GM12878 (cell line): Measurements from ENCODE around the gene STX8. TPM values are rescaled to one million over a fixed set of nuclear protein-coding genes. Genes with fewer than 3 reads are reported as not detected.

ENCODE experiments used
- ATAC-seq: fragments of 200-7000 bp; cut with Tn5 transposase; 3 replicates; pipeline ENCODE4 v1.9.1; 2020; ENCODE audit warnings: mild to moderate bottlenecking, moderate library complexity
- BruUV-seq: library from RNA; stranded (reverse); fragments of 400-500 nt; replicated peaks from 2 replicates; lab custom pipeline; 2021; lab: Mats Ljungman, UMichigan
- CTCF ChIA-PET: fragments of 300-600 bp; sonication (Branson Sonifier 250); formaldehyde crosslinking; extraction: SDS; loops from one replicate; lab custom pipeline; 2021; ENCODE audit warnings: inconsistent platforms; lab: Yijun Ruan, JAX
- POLR2A ChIA-PET: fragments of 350-600 bp; formaldehyde crosslinking; extraction: SDS; loops from one replicate; lab custom pipeline; 2021; ENCODE audit warnings: inconsistent platforms; lab: Charles Lee
- RAD21 ChIA-PET: fragments of 300-600 bp; sonication (Branson Sonifier 250); formaldehyde crosslinking; loops from one replicate; lab custom pipeline; 2023; ENCODE audit warnings: antibody characterized with exemption; ENCODE audit not compliant: unreplicated experiment; lab: Charles Lee
- SMC1A ChIA-PET: fragments of 300-600 bp; sonication (Branson Sonifier 250); formaldehyde crosslinking; loops from one replicate; lab custom pipeline; 2023; ENCODE audit not compliant: unreplicated experiment, uncharacterized antibody; lab: Charles Lee
- DNase-seq: peaks from one replicate; pipeline ENCODE4 v3.0.0-alpha.2; 2011; ENCODE audit warnings: low read depth, low spot score
- FAIRE-seq: peaks from 3 replicates; lab custom pipeline; 2011; peaks lifted over from hg19 to GRCh38; lab: Jason Lieb, UNC
- H2AFZ ChIP-seq: 2 replicates; pipeline ENCODE4 v1.6.0; 2011; ENCODE audit warnings: low read depth, low read length, control low read depth; ENCODE audit not compliant: control insufficient read depth
- H3K27ac ChIP-seq: 2 replicates; pipeline ENCODE4 v1.5.1; 2011; ENCODE audit warnings: control low read depth; ENCODE audit not compliant: control insufficient read depth, insufficient read depth
- H3K27me3 ChIP-seq, 2 experiments: replicated peaks in 1 of 2; 2 replicates each; pipeline versions ENCODE4 v1.6.0 to v1.6.1; 2011; ENCODE audit warnings: low read length in 1 of 2; ENCODE audit not compliant: control insufficient read depth in 2 of 2, insufficient read depth in 2 of 2
- H3K36me3 ChIP-seq, 2 experiments: 2 replicates each; pipeline ENCODE4 v1.5.1; 2011; ENCODE audit warnings: low read length in 1 of 2; ENCODE audit not compliant: control insufficient read depth in 2 of 2, insufficient read depth in 2 of 2
- H3K4me1 ChIP-seq: 2 replicates; pipeline ENCODE4 v1.6.1; 2011; ENCODE audit warnings: mild to moderate bottlenecking, low read length, moderate library complexity, mixed read lengths; ENCODE audit not compliant: control insufficient read depth, insufficient read depth
- H3K4me2 ChIP-seq: 2 replicates; pipeline ENCODE4 v1.6.0; 2011; ENCODE audit warnings: control low read depth; ENCODE audit not compliant: control insufficient read depth, insufficient read depth
- H3K4me3 ChIP-seq: fragments of 200-600 bp; sonication (generic); 2 replicates; pipeline ENCODE4 v1.5.1; 2016
- H3K79me2 ChIP-seq: 2 replicates; pipeline ENCODE4 v1.6.0; 2011; ENCODE audit warnings: low read length; ENCODE audit not compliant: control insufficient read depth, insufficient read depth
- H3K9ac ChIP-seq: 2 replicates; pipeline ENCODE4 v1.8.0; 2011; ENCODE audit warnings: low read length, control low read depth, mixed read lengths; ENCODE audit not compliant: control insufficient read depth, insufficient read depth
- H3K9me3 ChIP-seq: replicated peaks from 3 replicates; pipeline ENCODE4 v1.5.1; 2011; ENCODE audit warnings: mild to moderate bottlenecking, low read length; ENCODE audit not compliant: control insufficient read depth, insufficient read depth
- H4K20me1 ChIP-seq: 2 replicates; pipeline ENCODE4 v1.6.0; 2011; ENCODE audit not compliant: control insufficient read depth, insufficient read depth
- EZH2 ChIP-seq: IDR thresholded peaks from 2 replicates; pipeline ENCODE4 v1.6.1; 2012; ENCODE audit warnings: low read depth, mild to moderate bottlenecking, control low read depth, inconsistent platforms, low read length, borderline replicate concordance; ENCODE audit not compliant: control insufficient read depth
- MXI1 ChIP-seq: fragments of 150-350 bp; IDR thresholded peaks from 2 replicates; pipeline ENCODE4 v1.6.1; 2011; ENCODE audit warnings: low read depth, mild to moderate bottlenecking, inconsistent platforms, low read length, improper control_type of control experiment
- RFX5 ChIP-seq: IDR thresholded peaks from 2 replicates; pipeline ENCODE4 v1.6.1; 2011; ENCODE audit warnings: low read depth, low read length, improper control_type of control experiment
- SPI1 ChIP-seq: IDR thresholded peaks from 2 replicates; pipeline ENCODE4 v1.6.1; 2011; ENCODE audit warnings: low read depth, mild to moderate bottlenecking, low read length, moderate library complexity, borderline replicate concordance; ENCODE audit not compliant: insufficient read depth
- TAF1 ChIP-seq: IDR thresholded peaks from 2 replicates; pipeline ENCODE4 v1.6.1; 2011; ENCODE audit warnings: mild to moderate bottlenecking, low read depth, low read length, borderline replicate concordance
- ZBED1 ChIP-seq: IDR thresholded peaks from 2 replicates; pipeline ENCODE4 v1.6.1; 2016; ENCODE audit warnings: borderline replicate concordance
- ZNF622 ChIP-seq: fragments of 450-650 bp; IDR thresholded peaks from 2 replicates; pipeline ENCODE4 v1.6.1; 2017; ENCODE audit warnings: mild to moderate bottlenecking, inconsistent platforms
- ZNF687 ChIP-seq: fragments of 450-650 bp; IDR thresholded peaks from 2 replicates; pipeline ENCODE4 v1.6.1; 2017; ENCODE audit warnings: mild to moderate bottlenecking, moderate library complexity
- WGBS: methylation state at CpG from one replicate; pipeline ENCODE4 v1.1.6; 2016; ENCODE audit warnings: low lambda C conversion rate; ENCODE audit not compliant: insufficient replicate concordance, insufficient coverage; ENCODE audit errors: missing lambda C conversion rate; 5-methylcytosine and 5-hydroxymethylcytosine counted together
- in situ Hi-C: fragments of 300-500 bp; cut with MboI; formaldehyde crosslinking; loops from 9 replicates; pipeline ENCODE4 v1.14.3; 2018; ENCODE audit warnings: mixed read lengths
- intact Hi-C: fragments of 100-400 bp; cut with micrococcal nuclease; formaldehyde crosslinking; loops from one replicate; pipeline ENCODE4 v1.14.2; 2022; ENCODE audit not compliant: unreplicated experiment
- polyA plus RNA-seq, 11 experiments: library from polyadenylated mRNA; depleted of rRNA in 4 of 11; unstranded in 6 of 11; stranded (reverse) in 5 of 11; fragments of >200 nt; fragmentation: Nextera tagmentation in 4 of 11; fragmentation: Illumina TruSeq in 1 of 11; extraction: Ambion mirVana in 4 of 11; extraction: Trizol in 1 of 11; gene quantifications; 1 replicate in 1 of 11; 2 replicates in 10 of 11; pipeline versions ENCODE4 v1.2.1 to v1.2.3, GENCODE V29; 2011 to 2016; ENCODE audit warnings: inconsistent platforms in 2 of 11, missing spikeins in 2 of 11, low read depth in 1 of 11
- total RNA-seq, 4 experiments: library from RNA; depleted of rRNA in 3 of 4; stranded (reverse); fragments of >200 nt in 3 of 4; fragmentation: Illumina TruSeq in 1 of 4; extraction: Trizol in 1 of 4; gene quantifications; 2 replicates each; pipeline versions ENCODE4 v1.2.1 to v1.2.3, GENCODE V29; 2013 to 2021
- TF ChIP-seq, protein P1 (sequence below): IDR thresholded peaks from 2 replicates; pipeline ENCODE4 v1.6.1; 2012; ENCODE audit warnings: mild to moderate bottlenecking, low read depth, low read length
- TF ChIP-seq, protein P2 (sequence below): fragments of 450-650 bp; IDR thresholded peaks from 2 replicates; pipeline ENCODE4 v1.6.1; 2016; ENCODE audit warnings: mild to moderate bottlenecking, moderate library complexity, borderline replicate concordance

Gene STX8
- total and polyA plus RNA-seq, 10 of the 15 experiments (the other 5 are each of a cell fraction or from before 2014, with no cell fraction given) = 47.9 to 151 (median 72.9) TPM

GRCh38 chr17:9258115-9259015 is 317.3 kb downstream of the STX8 start:
- H3K9me3 ChIP-seq = no peaks in the 10 kb centered on the region
- CTCF ChIA-PET = no interaction called here
- H3K27ac ChIP-seq = no peak overlapping the region
- SMC1A ChIA-PET = interaction anchor here (1.0 to 1.7 kb wide), 2 partner anchors 53 to 68 kb away, joined by 3 read pairs; no protein-coding TSS in a partner anchor
- no peak overlapping the region for H2AFZ ChIP-seq
- FAIRE-seq = no peak
- POLR2A ChIA-PET = no interaction called here
- 86% methylated on average over 15 of the region's 15 CpGs for WGBS
- no peak overlapping the region for H3K9ac ChIP-seq
- no peak for DNase-seq
- H3K79me2 ChIP-seq = no peaks in the 10 kb centered on the region
- H3K4me3 ChIP-seq = no peak overlapping the region
- H3K27me3 ChIP-seq = no peaks in the 10 kb centered on the region
- no peaks in the 10 kb centered on the region for H3K36me3 ChIP-seq
- in situ Hi-C loops = no loop called here
- no peaks in the 10 kb centered on the region for H4K20me1 ChIP-seq
- H3K4me1 ChIP-seq = peaks cover 4% of the 10 kb centered on the region; the same call in 1 of the 2 replicates
- no peak overlapping the region for H3K4me2 ChIP-seq
- no TSS peak for BruUV-seq
- RAD21 ChIA-PET = no interaction called here
- no peak for ATAC-seq
- intact Hi-C loops = no loop called here
- TF ChIP-seq, protein P1, sequence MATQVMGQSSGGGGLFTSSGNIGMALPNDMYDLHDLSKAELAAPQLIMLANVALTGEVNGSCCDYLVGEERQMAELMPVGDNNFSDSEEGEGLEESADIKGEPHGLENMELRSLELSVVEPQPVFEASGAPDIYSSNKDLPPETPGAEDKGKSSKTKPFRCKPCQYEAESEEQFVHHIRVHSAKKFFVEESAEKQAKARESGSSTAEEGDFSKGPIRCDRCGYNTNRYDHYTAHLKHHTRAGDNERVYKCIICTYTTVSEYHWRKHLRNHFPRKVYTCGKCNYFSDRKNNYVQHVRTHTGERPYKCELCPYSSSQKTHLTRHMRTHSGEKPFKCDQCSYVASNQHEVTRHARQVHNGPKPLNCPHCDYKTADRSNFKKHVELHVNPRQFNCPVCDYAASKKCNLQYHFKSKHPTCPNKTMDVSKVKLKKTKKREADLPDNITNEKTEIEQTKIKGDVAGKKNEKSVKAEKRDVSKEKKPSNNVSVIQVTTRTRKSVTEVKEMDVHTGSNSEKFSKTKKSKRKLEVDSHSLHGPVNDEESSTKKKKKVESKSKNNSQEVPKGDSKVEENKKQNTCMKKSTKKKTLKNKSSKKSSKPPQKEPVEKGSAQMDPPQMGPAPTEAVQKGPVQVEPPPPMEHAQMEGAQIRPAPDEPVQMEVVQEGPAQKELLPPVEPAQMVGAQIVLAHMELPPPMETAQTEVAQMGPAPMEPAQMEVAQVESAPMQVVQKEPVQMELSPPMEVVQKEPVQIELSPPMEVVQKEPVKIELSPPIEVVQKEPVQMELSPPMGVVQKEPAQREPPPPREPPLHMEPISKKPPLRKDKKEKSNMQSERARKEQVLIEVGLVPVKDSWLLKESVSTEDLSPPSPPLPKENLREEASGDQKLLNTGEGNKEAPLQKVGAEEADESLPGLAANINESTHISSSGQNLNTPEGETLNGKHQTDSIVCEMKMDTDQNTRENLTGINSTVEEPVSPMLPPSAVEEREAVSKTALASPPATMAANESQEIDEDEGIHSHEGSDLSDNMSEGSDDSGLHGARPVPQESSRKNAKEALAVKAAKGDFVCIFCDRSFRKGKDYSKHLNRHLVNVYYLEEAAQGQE = no peak
- TF ChIP-seq MXI1 (no peak), ZNF687 (no peak), TAF1 (no peak), ZBED1 (no peak), ZNF622 (no peak), RFX5 (no peak), SPI1 (no peak), EZH2 (no peak)
- TF ChIP-seq, protein P2, sequence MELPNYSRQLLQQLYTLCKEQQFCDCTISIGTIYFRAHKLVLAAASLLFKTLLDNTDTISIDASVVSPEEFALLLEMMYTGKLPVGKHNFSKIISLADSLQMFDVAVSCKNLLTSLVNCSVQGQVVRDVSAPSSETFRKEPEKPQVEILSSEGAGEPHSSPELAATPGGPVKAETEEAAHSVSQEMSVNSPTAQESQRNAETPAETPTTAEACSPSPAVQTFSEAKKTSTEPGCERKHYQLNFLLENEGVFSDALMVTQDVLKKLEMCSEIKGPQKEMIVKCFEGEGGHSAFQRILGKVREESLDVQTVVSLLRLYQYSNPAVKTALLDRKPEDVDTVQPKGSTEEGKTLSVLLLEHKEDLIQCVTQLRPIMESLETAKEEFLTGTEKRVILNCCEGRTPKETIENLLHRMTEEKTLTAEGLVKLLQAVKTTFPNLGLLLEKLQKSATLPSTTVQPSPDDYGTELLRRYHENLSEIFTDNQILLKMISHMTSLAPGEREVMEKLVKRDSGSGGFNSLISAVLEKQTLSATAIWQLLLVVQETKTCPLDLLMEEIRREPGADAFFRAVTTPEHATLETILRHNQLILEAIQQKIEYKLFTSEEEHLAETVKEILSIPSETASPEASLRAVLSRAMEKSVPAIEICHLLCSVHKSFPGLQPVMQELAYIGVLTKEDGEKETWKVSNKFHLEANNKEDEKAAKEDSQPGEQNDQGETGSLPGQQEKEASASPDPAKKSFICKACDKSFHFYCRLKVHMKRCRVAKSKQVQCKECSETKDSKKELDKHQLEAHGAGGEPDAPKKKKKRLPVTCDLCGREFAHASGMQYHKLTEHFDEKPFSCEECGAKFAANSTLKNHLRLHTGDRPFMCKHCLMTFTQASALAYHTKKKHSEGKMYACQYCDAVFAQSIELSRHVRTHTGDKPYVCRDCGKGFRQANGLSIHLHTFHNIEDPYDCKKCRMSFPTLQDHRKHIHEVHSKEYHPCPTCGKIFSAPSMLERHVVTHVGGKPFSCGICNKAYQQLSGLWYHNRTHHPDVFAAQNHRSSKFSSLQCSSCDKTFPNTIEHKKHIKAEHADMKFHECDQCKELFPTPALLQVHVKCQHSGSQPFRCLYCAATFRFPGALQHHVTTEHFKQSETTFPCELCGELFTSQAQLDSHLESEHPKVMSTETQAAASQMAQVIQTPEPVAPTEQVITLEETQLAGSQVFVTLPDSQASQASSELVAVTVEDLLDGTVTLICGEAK = no peak
